Breast epithelium (tissue), 4 donors: ENCODE measurements around the gene PDE10A. TPM values are rescaled to one million over a fixed set of nuclear protein-coding genes. Genes with fewer than 3 reads are reported as not detected.

Experiments
- DNase-seq, 2 donors: peaks; one replicate each; pipeline ENCODE4 v3.0.0-alpha.2; 2019; ENCODE audit warnings: low spot score in 2 of 2
- H3K27ac ChIP-seq, 2 donors: fragments of 200-600 bp; sonication (generic) in 1 of 2; one replicate each; pipeline ENCODE4 v1.5.1; 2016 to 2019; ENCODE audit warnings: mild to moderate bottlenecking in 1 of 2
- H3K27me3 ChIP-seq, 2 donors: fragments of 200-600 bp; sonication (generic) in 1 of 2; one replicate each; pipeline versions ENCODE4 v1.5.1 to v1.6.0; 2017 to 2019; ENCODE audit warnings: control low read depth in 1 of 2, mild to moderate bottlenecking in 1 of 2
- H3K36me3 ChIP-seq: fragments of 200-600 bp; one replicate; pipeline ENCODE4 v1.5.1; 2019
- H3K4me1 ChIP-seq, 2 donors: fragments of 200-600 bp; sonication (generic); one replicate each; pipeline ENCODE4 v1.5.1; 2016 to 2019; ENCODE audit warnings: control low read depth in 1 of 2
- H3K4me3 ChIP-seq, 3 donors: fragments of 200-600 bp; sonication (generic); 1 replicate in 2 of 3; 2 replicates in 1 of 3; pipeline ENCODE4 v1.5.1; 2016 to 2019; ENCODE audit warnings: mild to moderate bottlenecking in 3 of 3, moderate library complexity in 2 of 3
- H3K9me3 ChIP-seq, 2 donors: fragments of 200-600 bp; sonication (generic) in 1 of 2; one replicate each; pipeline ENCODE4 v1.5.1; 2016 to 2019; ENCODE audit warnings: control low read depth in 1 of 2
- POLR2A ChIP-seq: fragments of 450-650 bp; IDR thresholded peaks from one replicate; pipeline ENCODE4 v1.6.1; 2016; ENCODE audit warnings: antibody characterized with exemption, mild to moderate bottlenecking, moderate library complexity
- POLR2AphosphoS5 ChIP-seq, 3 donors: sonication (generic); formaldehyde crosslinking; IDR thresholded peaks; one replicate each; pipeline ENCODE4 v1.6.1; 2017; ENCODE audit warnings: antibody characterized with exemption in 3 of 3
- intact Hi-C: fragments of 100-400 bp; cut with DNase I; formaldehyde crosslinking; loops from one replicate; pipeline ENCODE4 v1.15.1; 2023; ENCODE audit warnings: low total_unique reads
- total RNA-seq, 3 donors: library from RNA; depleted of rRNA; stranded (reverse); fragments of >200 nt; gene quantifications; one replicate each; pipeline ENCODE4 v1.1.0, GENCODE V29; 2016
- TF ChIP-seq, protein P1 (sequence below), 3 donors: fragments of 450-650 bp; IDR thresholded peaks; one replicate each; pipeline ENCODE4 v1.5.1; 2016 to 2017; ENCODE audit warnings: antibody characterized with exemption in 3 of 3, mild to moderate bottlenecking in 3 of 3, moderate library complexity in 3 of 3

PDE10A gene
- total RNA-seq, 3 donors from 2014 or later, result 2.7 to 22.0 (median 12.6) TPM

DNA sequence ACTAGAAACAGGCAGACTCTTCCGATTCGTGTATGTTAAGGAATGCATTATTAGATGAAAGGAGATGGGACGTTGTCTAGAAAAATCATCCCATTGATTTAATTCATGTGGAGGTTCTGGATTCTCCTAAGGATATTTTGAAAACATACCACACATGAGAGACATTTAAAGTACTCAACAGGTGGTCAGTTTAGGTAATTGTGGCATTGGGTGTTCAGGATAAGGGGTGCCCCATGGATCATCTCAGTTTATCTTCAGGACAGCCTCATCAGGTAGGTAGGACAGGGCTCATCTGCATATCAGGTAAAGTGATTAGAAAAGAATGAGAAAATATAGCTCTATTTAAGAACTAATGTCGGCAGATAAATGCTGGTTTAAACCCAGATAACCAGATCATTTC is 15.9 kb upstream of the PDE10A start:
- no peaks in the 10 kb centered on the region for H3K36me3 ChIP-seq
- no peak for DNase-seq
- no peaks in the 10 kb centered on the region for H3K4me1 ChIP-seq
- H3K4me3 ChIP-seq, result no peak overlapping the region
- intact Hi-C loops, result loop anchor here (10.0 kb wide), 1 partner anchor 736 kb away; no protein-coding TSS in a partner anchor
- no peak overlapping the region for H3K27ac ChIP-seq
- no peak for TF ChIP-seq POLR2A
- TF ChIP-seq POLR2AphosphoS5 (IDR thresholded peaks at IDR 0.05), result no peak
- TF ChIP-seq, protein P1, sequence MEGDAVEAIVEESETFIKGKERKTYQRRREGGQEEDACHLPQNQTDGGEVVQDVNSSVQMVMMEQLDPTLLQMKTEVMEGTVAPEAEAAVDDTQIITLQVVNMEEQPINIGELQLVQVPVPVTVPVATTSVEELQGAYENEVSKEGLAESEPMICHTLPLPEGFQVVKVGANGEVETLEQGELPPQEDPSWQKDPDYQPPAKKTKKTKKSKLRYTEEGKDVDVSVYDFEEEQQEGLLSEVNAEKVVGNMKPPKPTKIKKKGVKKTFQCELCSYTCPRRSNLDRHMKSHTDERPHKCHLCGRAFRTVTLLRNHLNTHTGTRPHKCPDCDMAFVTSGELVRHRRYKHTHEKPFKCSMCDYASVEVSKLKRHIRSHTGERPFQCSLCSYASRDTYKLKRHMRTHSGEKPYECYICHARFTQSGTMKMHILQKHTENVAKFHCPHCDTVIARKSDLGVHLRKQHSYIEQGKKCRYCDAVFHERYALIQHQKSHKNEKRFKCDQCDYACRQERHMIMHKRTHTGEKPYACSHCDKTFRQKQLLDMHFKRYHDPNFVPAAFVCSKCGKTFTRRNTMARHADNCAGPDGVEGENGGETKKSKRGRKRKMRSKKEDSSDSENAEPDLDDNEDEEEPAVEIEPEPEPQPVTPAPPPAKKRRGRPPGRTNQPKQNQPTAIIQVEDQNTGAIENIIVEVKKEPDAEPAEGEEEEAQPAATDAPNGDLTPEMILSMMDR (IDR thresholded peaks at IDR 0.05), result no peak
- H3K9me3 ChIP-seq, result no peaks in the 10 kb centered on the region
- H3K27me3 ChIP-seq, result peaks cover 0 to 6% of the 10 kb centered on the region in 2 donors

DNA sequence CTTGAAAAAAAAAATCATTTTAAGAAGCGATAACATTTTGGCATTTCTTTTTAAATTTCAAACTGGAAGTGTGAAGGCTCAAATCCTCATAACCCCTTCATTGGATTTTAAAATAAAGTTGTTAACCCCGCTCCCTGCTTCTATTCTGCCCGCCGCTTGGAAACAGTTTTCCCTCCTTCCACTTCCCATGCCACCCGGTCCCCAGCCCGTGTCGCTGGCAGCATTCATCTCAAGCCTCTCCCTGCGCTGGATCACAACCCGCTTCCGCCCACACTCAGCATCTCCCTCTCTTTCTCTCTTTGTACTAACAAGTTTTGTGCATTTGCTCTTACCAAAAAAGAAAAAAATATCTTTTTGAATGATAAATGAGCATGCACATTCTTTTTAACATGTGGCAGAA is 15.4 kb upstream of the PDE10A start:
- Histone ChIP-seq H3K4me3 (no peak overlapping the region), H3K27me3 (peaks cover 0 to 6% of the 10 kb centered on the region in 2 donors), H3K36me3 (no peaks in the 10 kb centered on the region), H3K27ac (no peak overlapping the region), H3K9me3 (no peaks in the 10 kb centered on the region), H3K4me1 (no peaks in the 10 kb centered on the region)
- TF ChIP-seq POLR2AphosphoS5 (IDR thresholded peaks at IDR 0.05) (no peak), POLR2A (no peak)
- TF ChIP-seq, protein P1 (IDR thresholded peaks at IDR 0.05), result no peak
- DNase-seq, result no peak
- intact Hi-C loops, result loop anchor here (10.0 kb wide), 1 partner anchor 736 kb away; no protein-coding TSS in a partner anchor

DNA sequence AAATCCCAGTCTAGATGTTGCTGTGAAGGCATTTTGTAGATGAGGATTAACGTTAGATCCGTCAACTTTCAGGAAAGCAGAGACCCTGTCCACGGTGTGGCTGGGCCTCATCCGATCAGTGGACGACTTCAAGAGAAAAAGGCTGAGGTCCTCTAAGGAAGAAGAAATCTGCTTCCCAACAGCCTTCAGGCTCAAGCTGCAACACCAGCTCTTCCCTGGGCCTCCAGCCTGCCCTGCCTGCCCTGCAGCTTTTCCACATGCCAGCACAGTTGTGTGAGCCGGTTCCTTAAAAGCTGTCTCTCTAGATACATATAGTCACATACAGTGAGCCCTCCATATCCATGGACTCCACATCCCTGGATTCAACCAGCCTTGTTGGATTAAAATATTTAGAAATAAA is 14.1 kb upstream of the PDE10A start:
- no peak for DNase-seq
- TF ChIP-seq POLR2A (no peak), POLR2AphosphoS5 (IDR thresholded peaks at IDR 0.05) (no peak)
- TF ChIP-seq, protein P1 (IDR thresholded peaks at IDR 0.05), result no peak
- no peaks in the 10 kb centered on the region for H3K36me3 ChIP-seq
- H3K27me3 ChIP-seq, result peaks cover 0 to 6% of the 10 kb centered on the region in 2 donors
- no peak overlapping the region for H3K4me3 ChIP-seq
- H3K27ac ChIP-seq, result no peak overlapping the region
- H3K9me3 ChIP-seq, result no peaks in the 10 kb centered on the region
- intact Hi-C loops, result loop anchor here (10.0 kb wide), 1 partner anchor 738 kb away; no protein-coding TSS in a partner anchor
- no peaks in the 10 kb centered on the region for H3K4me1 ChIP-seq

DNA sequence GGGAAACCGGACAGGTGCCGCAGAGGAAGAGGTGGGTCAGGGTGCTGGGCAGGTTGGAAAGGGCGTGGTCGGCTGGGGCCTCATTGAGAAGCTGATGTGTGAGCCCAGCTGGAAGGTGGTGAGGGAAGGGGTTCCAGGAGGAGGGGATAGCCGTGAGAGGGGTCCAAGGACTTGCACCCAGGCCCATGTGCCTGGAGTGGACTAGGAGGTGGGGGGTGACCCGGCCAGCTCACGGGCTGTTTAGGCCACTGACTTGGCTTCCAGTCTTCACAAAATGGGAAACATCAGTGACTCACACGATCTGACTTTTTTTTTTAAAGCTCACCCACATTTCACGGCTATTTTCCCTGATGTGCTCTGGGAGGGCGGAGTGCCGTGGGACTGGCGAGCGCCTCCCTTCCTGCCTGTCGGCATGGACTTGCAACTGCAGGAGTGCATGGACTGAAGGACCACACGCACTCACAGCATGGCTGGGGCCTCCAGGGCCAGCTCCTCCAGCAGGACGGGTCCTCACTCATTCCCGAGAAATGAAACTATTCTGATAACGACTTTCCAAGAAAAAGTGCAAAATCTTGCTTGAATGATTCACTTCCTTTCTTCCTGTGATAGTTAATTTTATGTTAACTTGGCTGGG is 13.5 kb upstream of the PDE10A start:
- Histone ChIP-seq H3K4me1 (no peaks in the 10 kb centered on the region), H3K27ac (no peak overlapping the region), H3K4me3 (no peak overlapping the region), H3K36me3 (no peaks in the 10 kb centered on the region), H3K27me3 (peaks cover 0 to 6% of the 10 kb centered on the region in 2 donors), H3K9me3 (no peaks in the 10 kb centered on the region)
- no peak for DNase-seq
- TF ChIP-seq POLR2A (no peak), POLR2AphosphoS5 (IDR thresholded peaks at IDR 0.05) (no peak)
- TF ChIP-seq, protein P1 (IDR thresholded peaks at IDR 0.05), result no peak
- intact Hi-C loops, result loop anchor here (10.0 kb wide), 1 partner anchor 738 kb away; no protein-coding TSS in a partner anchor

DNA sequence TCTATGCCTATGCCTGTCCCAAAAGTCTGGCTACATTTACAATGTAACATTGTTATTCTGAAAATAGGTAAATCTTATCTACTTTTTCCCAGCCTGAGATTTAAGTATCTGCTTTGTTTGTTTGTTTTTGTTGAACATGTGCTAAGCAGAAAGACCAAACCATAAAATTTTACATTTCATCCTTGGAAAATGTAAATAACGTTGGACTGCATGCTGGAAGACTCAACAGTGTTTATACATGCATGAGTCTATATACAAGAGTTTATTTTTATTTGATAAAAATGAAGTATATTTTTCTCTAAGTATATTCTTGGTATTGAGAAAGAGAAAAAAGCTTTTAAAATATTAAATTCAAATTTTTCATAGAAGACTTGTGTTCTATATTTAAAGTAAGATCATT is 12.1 kb upstream of the PDE10A start:
- no peak overlapping the region for H3K4me3 ChIP-seq
- no peak for DNase-seq
- H3K27ac ChIP-seq, result no peak overlapping the region
- intact Hi-C loops, result loop anchor here (10.0 kb wide), 1 partner anchor 740 kb away; no protein-coding TSS in a partner anchor
- no peaks in the 10 kb centered on the region for H3K9me3 ChIP-seq
- no peaks in the 10 kb centered on the region for H3K4me1 ChIP-seq
- TF ChIP-seq, protein P1 (IDR thresholded peaks at IDR 0.05), result no peak
- TF ChIP-seq POLR2AphosphoS5 (IDR thresholded peaks at IDR 0.05) (no peak), POLR2A (no peak)
- no peaks in the 10 kb centered on the region for H3K36me3 ChIP-seq
- H3K27me3 ChIP-seq, result peaks cover 0 to 6% of the 10 kb centered on the region in 2 donors
